H1 (cell line): ENCODE data around the gene SMCO1. TPM values are rescaled to one million over a fixed set of nuclear protein-coding genes. Genes with fewer than 3 reads are reported as not detected.

Experiments
- CTCF ChIA-PET: fragments of 300-600 bp; sonication (Branson Sonifier 250); formaldehyde crosslinking; loops from one replicate; lab custom pipeline; 2021; ENCODE audit not compliant: partially characterized antibody; lab: Charles Lee
- POLR2A ChIA-PET: fragments of 300-600 bp; sonication (Branson Sonifier 250); formaldehyde crosslinking; loops from one replicate; lab custom pipeline; 2021; ENCODE audit warnings: inconsistent platforms; ENCODE audit not compliant: partially characterized antibody; lab: Charles Lee
- DNase-seq, 2 experiments: peaks; one replicate each; pipeline versions ENCODE4 v3.0.0 to v3.0.0-alpha.2; 2010 to 2022; ENCODE audit warnings: low spot score in 2 of 2, low read depth in 1 of 2, mixed read lengths in 1 of 2
- FAIRE-seq: peaks from 2 replicates; lab custom pipeline; 2011; peaks lifted over from hg19 to GRCh38; lab: Jason Lieb, UNC
- H2AFZ ChIP-seq: 2 replicates; pipeline ENCODE4 v1.8.1; 2012; ENCODE audit warnings: low read length, inconsistent platforms
- H2AK5ac ChIP-seq: 2 replicates; pipeline ENCODE4 v1.6.1; 2013; ENCODE audit warnings: low read depth, low read length
- H2BK120ac ChIP-seq: replicated peaks from 2 replicates; pipeline ENCODE3; 2013; ENCODE audit warnings: low read depth, low read length, inconsistent platforms
- H2BK12ac ChIP-seq: 2 replicates; pipeline ENCODE4 v1.6.1; 2013; ENCODE audit warnings: low read depth, low read length
- H2BK15ac ChIP-seq: 2 replicates; pipeline ENCODE4 v1.6.1; 2013; ENCODE audit warnings: low read length
- H2BK20ac ChIP-seq: 2 replicates; pipeline ENCODE4 v1.6.1; 2013; ENCODE audit warnings: low read length
- H2BK5ac ChIP-seq: 2 replicates; pipeline ENCODE4 v1.6.1; 2013; ENCODE audit warnings: low read depth, low read length
- H3K14ac ChIP-seq: 2 replicates; pipeline ENCODE4 v1.6.1; 2013; ENCODE audit warnings: inconsistent platforms; ENCODE audit not compliant: insufficient read length
- H3K18ac ChIP-seq: 2 replicates; pipeline ENCODE4 v1.6.1; 2013; ENCODE audit warnings: low read length; ENCODE audit errors: extremely low read depth
- H3K23ac ChIP-seq: 2 replicates; pipeline ENCODE4 v1.6.1; 2013; ENCODE audit warnings: inconsistent platforms; ENCODE audit not compliant: insufficient read length
- H3K23me2 ChIP-seq: 2 replicates; pipeline ENCODE4 v1.6.1; 2013; ENCODE audit warnings: low read depth, low read length
- H3K27ac ChIP-seq: 2 replicates; pipeline ENCODE4 v1.6.1; 2011; ENCODE audit warnings: low read depth, low read length, inconsistent platforms
- H3K27me3 ChIP-seq, 4 experiments: replicated peaks in 1 of 4; 1 replicate in 1 of 4; 2 replicates in 3 of 4; pipeline versions ENCODE4 v1.6.1 to v1.8.1; 2011 to 2013; ENCODE audit warnings: low read length in 3 of 4, mild to moderate bottlenecking in 3 of 4, inconsistent platforms in 2 of 4, mixed read lengths in 2 of 4, moderate library complexity in 1 of 4; ENCODE audit not compliant: control insufficient read depth in 3 of 4, insufficient read depth in 3 of 4; ENCODE audit errors: extremely low read depth in 1 of 4
- H3K36me3 ChIP-seq, 4 experiments: 2 replicates each; pipeline versions ENCODE4 v1.6.1 to v1.8.1; 2011 to 2013; ENCODE audit warnings: mild to moderate bottlenecking in 4 of 4, low read length in 3 of 4, moderate library complexity in 2 of 4, control low read depth in 1 of 4, inconsistent platforms in 1 of 4; ENCODE audit not compliant: insufficient read depth in 4 of 4, control insufficient read depth in 2 of 4
- H3K4ac ChIP-seq: replicated peaks from 2 replicates; pipeline ENCODE3; 2013; ENCODE audit warnings: low read length, low read depth, mixed read lengths, inconsistent platforms; ENCODE audit not compliant: insufficient read length
- H3K4me1 ChIP-seq, 4 experiments: replicated peaks in 1 of 4; 1 replicate in 1 of 4; 2 replicates in 3 of 4; pipeline versions ENCODE4 v1.6.1 to v1.8.1; 2011 to 2013; ENCODE audit warnings: low read length in 3 of 4, inconsistent platforms in 2 of 4, mixed read lengths in 1 of 4; ENCODE audit not compliant: insufficient read depth in 4 of 4, control insufficient read depth in 3 of 4
- H3K4me2 ChIP-seq, 2 experiments: 2 replicates each; pipeline versions ENCODE4 v1.6.1 to v1.8.1; 2011 to 2013; ENCODE audit warnings: low read depth in 2 of 2, low read length in 2 of 2, control low read depth in 1 of 2, inconsistent platforms in 1 of 2, mild to moderate bottlenecking in 1 of 2; ENCODE audit not compliant: insufficient read depth in 1 of 2
- H3K4me3 ChIP-seq, 4 experiments: fragments of 200-600, 300-600 bp in 1 of 4; sonication (generic), shearing (Covaris generic), sonication (Bioruptor Twin) in 1 of 4; 2 replicates each; pipeline versions ENCODE4 v1.5.1 to v1.8.1; 2011 to 2016; ENCODE audit warnings: low read length in 4 of 4, low read depth in 3 of 4, control low read depth in 2 of 4, inconsistent platforms in 2 of 4, mild to moderate bottlenecking in 2 of 4, mixed read lengths in 1 of 4, moderate library complexity in 1 of 4; ENCODE audit not compliant: insufficient read depth in 2 of 4; ENCODE audit errors: extremely low read depth in 1 of 4
- H3K56ac ChIP-seq: replicated peaks from 2 replicates; pipeline ENCODE3; 2013; ENCODE audit warnings: low read depth, mild to moderate bottlenecking, mixed read lengths, low read length, inconsistent platforms; ENCODE audit not compliant: insufficient read length
- H3K79me1 ChIP-seq: 2 replicates; pipeline ENCODE4 v1.6.1; 2013; ENCODE audit warnings: low read depth, low read length, control low read depth
- H3K79me2 ChIP-seq, 2 experiments: 2 replicates each; pipeline versions ENCODE4 v1.6.1 to v1.8.1; 2012 to 2013; ENCODE audit warnings: low read length in 2 of 2, mild to moderate bottlenecking in 2 of 2, inconsistent platforms in 1 of 2; ENCODE audit not compliant: insufficient read depth in 2 of 2, control insufficient read depth in 1 of 2
- H3K9ac ChIP-seq, 4 experiments: replicated peaks in 1 of 4; 1 replicate in 1 of 4; 2 replicates in 3 of 4; pipeline versions ENCODE4 v1.6.1 to v1.8.1; 2011 to 2013; ENCODE audit warnings: low read depth in 3 of 4, low read length in 3 of 4, control low read depth in 2 of 4, mild to moderate bottlenecking in 2 of 4, moderate library complexity in 2 of 4, inconsistent platforms in 1 of 4; ENCODE audit errors: extremely low read depth in 1 of 4
- H3K9me3 ChIP-seq, 2 experiments: 2 replicates each; pipeline versions ENCODE4 v1.6.1 to v1.8.1; 2012 to 2013; ENCODE audit warnings: mild to moderate bottlenecking in 2 of 2, moderate library complexity in 2 of 2, control low read depth in 1 of 2, inconsistent platforms in 1 of 2, low read depth in 1 of 2, low read length in 1 of 2, mixed read lengths in 1 of 2; ENCODE audit not compliant: insufficient read depth in 2 of 2
- H4K20me1 ChIP-seq, 2 experiments: replicated peaks in 1 of 2; 2 replicates each; pipeline versions ENCODE3 to v1.8.1; 2011 to 2013; ENCODE audit warnings: inconsistent platforms in 2 of 2, low read length in 2 of 2, mild to moderate bottlenecking in 1 of 2; ENCODE audit not compliant: insufficient read depth in 2 of 2, control insufficient read depth in 1 of 2
- H4K5ac ChIP-seq: 2 replicates; pipeline ENCODE4 v1.6.1; 2013; ENCODE audit warnings: low read length, low read depth, mixed read lengths, inconsistent platforms; ENCODE audit not compliant: insufficient read length
- H4K8ac ChIP-seq: 2 replicates; pipeline ENCODE4 v1.8.0; 2013; ENCODE audit warnings: mild to moderate bottlenecking, moderate library complexity, low read length, inconsistent platforms; ENCODE audit not compliant: insufficient read depth; ENCODE audit errors: extremely low read depth
- H4K91ac ChIP-seq: replicated peaks from 2 replicates; pipeline ENCODE3; 2013; ENCODE audit warnings: low read length, mixed read lengths, inconsistent platforms; ENCODE audit not compliant: insufficient read length
- CBX5 ChIP-seq: fragments of 300-800, 300-1000 bp; sonication (generic); IDR thresholded peaks from 2 replicates; pipeline ENCODE4 v1.7.1; 2016; ENCODE audit warnings: antibody characterized with exemption, low read length, low read depth
- CBX8 ChIP-seq: fragments of 300-800, 300-1000 bp; sonication (generic); IDR thresholded peaks from 2 replicates; pipeline ENCODE4 v1.7.1; 2016; ENCODE audit warnings: low read depth, low read length, borderline replicate concordance
- E2F6 ChIP-seq: IDR thresholded peaks from 2 replicates; pipeline ENCODE4 v1.6.1; 2012; ENCODE audit warnings: inconsistent platforms
- EZH2 ChIP-seq: fragments of 200-600 bp; sonication (generic); IDR thresholded peaks from 2 replicates; pipeline ENCODE4 v1.7.1; 2012; ENCODE audit warnings: low read depth, mild to moderate bottlenecking, moderate library complexity, low read length, inconsistent platforms; ENCODE audit not compliant: severe bottlenecking
- HDAC2 ChIP-seq, 2 experiments: fragments of 300-600 bp in 1 of 2; sonication (generic) in 1 of 2; IDR thresholded peaks; 2 replicates each; pipeline ENCODE4 v1.6.1; 2011 to 2012; ENCODE audit warnings: low read depth in 2 of 2, low read length in 2 of 2, mild to moderate bottlenecking in 2 of 2, moderate library complexity in 2 of 2, borderline replicate concordance in 1 of 2, inconsistent platforms in 1 of 2
- JUND ChIP-seq: IDR thresholded peaks from 2 replicates; pipeline ENCODE4 v1.6.1; 2011; ENCODE audit warnings: mild to moderate bottlenecking, improper control_type of control experiment, low read length
- KDM4A ChIP-seq: IDR thresholded peaks from one replicate; pipeline ENCODE4 v1.7.1; 2012; ENCODE audit warnings: low read depth, mild to moderate bottlenecking, moderate library complexity, low read length, inconsistent platforms; ENCODE audit not compliant: severe bottlenecking
- MAFK ChIP-seq: IDR thresholded peaks from 2 replicates; pipeline ENCODE4 v1.6.1; 2012; ENCODE audit warnings: low read depth, mild to moderate bottlenecking, improper control_type of control experiment, low read length
- SIN3A ChIP-seq, 2 experiments: IDR thresholded peaks in 1 of 2; conservative IDR thresholded peaks in 1 of 2; 2 replicates each; pipeline ENCODE4 v1.6.1; 2011 to 2012; ENCODE audit warnings: low read length in 2 of 2, improper control_type of control experiment in 1 of 2, low read depth in 1 of 2, mild to moderate bottlenecking in 1 of 2
- SIRT6 ChIP-seq: IDR thresholded peaks from one replicate; pipeline ENCODE4 v1.7.1; 2012; ENCODE audit warnings: low read length, inconsistent platforms
- SRF ChIP-seq: IDR thresholded peaks from 2 replicates; pipeline ENCODE4 v1.6.1; 2011; ENCODE audit warnings: mild to moderate bottlenecking, low read depth, low read length, moderate library complexity
- TAF1 ChIP-seq: IDR thresholded peaks from 2 replicates; pipeline ENCODE4 v1.6.1; 2011; ENCODE audit warnings: mild to moderate bottlenecking, low read depth, low read length
- TAF7 ChIP-seq: optimal IDR thresholded peaks from 2 replicates; pipeline ENCODE3; 2011; ENCODE audit warnings: low read depth, mild to moderate bottlenecking, inconsistent platforms, low read length, moderate library complexity, borderline replicate concordance
- WGBS, 2 experiments: shearing (Covaris generic) in 1 of 2; methylation state at CpG; one replicate each; pipeline versions ENCODE4 v1.1.6 to v1.1.7; 2013 to 2015; ENCODE audit warnings: low lambda C conversion rate in 2 of 2, mixed read lengths in 2 of 2, inconsistent platforms in 1 of 2, low coverage in 1 of 2, missing lambda C conversion rate in 1 of 2; ENCODE audit not compliant: insufficient replicate concordance in 2 of 2, insufficient coverage in 1 of 2, insufficient read length in 1 of 2; ENCODE audit errors: extremely low coverage in 1 of 2, missing lambda C conversion rate in 1 of 2; 5-methylcytosine and 5-hydroxymethylcytosine counted together
- polyA plus RNA-seq, 7 experiments: library from polyadenylated mRNA; depleted of rRNA in 3 of 7; stranded (reverse) in 5 of 7; unstranded in 2 of 7; fragments of >200 nt in 5 of 7; fragments of 200-250 nt in 2 of 7; gene quantifications; 1 replicate in 5 of 7; 2 replicates in 1 of 7; 4 replicates in 1 of 7; pipeline versions ENCODE4 v1.2.1 to v1.2.3, GENCODE V29; 2011 to 2013; ENCODE audit warnings: missing spikeins in 2 of 7, mixed read lengths in 2 of 7
- total RNA-seq: library from RNA; stranded (reverse); fragmentation: NEBNext Ultra II Directional; extraction: Animal tissue kit (Norgen Biotek cat#: 25700); gene quantifications from 2 replicates; pipeline ENCODE4 v1.2.1, GENCODE V29; 2021

The SMCO1 gene
- total and polyA plus RNA-seq, 2 of the 8 experiments (the other 6 are each of a cell fraction or from before 2014, with no cell fraction given): 0.03 TPM; not detected in 1

- H3K9ac ChIP-seq: no peak overlapping the region
- no peak overlapping the region for H4K91ac ChIP-seq
- H2BK20ac ChIP-seq: no peak overlapping the region
- WGBS, 2 experiments: 87% methylated on average over 2 of the region's 2 CpGs; no CpG with 5 or more reads in 1 of the 2 experiments
- no peak overlapping the region for H3K4me3 ChIP-seq
- peaks cover 17 to 39% (median 30%) of the 10 kb centered on the region in 4 experiments for H3K36me3 ChIP-seq
- no peak overlapping the region for H2BK12ac ChIP-seq
- FAIRE-seq (no peak), DNase-seq (no peak)
- no peak overlapping the region for H2BK15ac ChIP-seq
- H3K4ac ChIP-seq: no peak overlapping the region
- H3K18ac ChIP-seq: no peak overlapping the region
- H2BK5ac ChIP-seq: no peak overlapping the region
- H3K23me2 ChIP-seq: no peaks in the 10 kb centered on the region
- no peak overlapping the region for H3K23ac ChIP-seq
- no peaks in the 10 kb centered on the region for H3K79me2 ChIP-seq
- no peak overlapping the region for H3K27ac ChIP-seq
- H3K4me1 ChIP-seq: no peaks in the 10 kb centered on the region
- no peak overlapping the region for H2AFZ ChIP-seq
- no peak overlapping the region for H2BK120ac ChIP-seq
- no peak overlapping the region for H3K14ac ChIP-seq
- no peaks in the 10 kb centered on the region for H3K9me3 ChIP-seq
- H2AK5ac ChIP-seq: no peak overlapping the region
- H4K8ac ChIP-seq: no peak overlapping the region
- ChIA-PET CTCF (interaction anchor here (0.8 kb wide), 1 partner anchor 20 kb away, joined by 3 read pairs; no protein-coding TSS in a partner anchor), POLR2A (no interaction called here)
- no peak overlapping the region for H4K5ac ChIP-seq
- H3K79me1 ChIP-seq: no peaks in the 10 kb centered on the region
- no peak overlapping the region for H3K4me2 ChIP-seq
- peaks cover 0 to 3% of the 10 kb centered on the region in 2 experiments for H4K20me1 ChIP-seq
- H3K27me3 ChIP-seq: no peaks in the 10 kb centered on the region
- no peak overlapping the region for H3K56ac ChIP-seq
- TF ChIP-seq SIRT6 (no peak), E2F6 (no peak), CBX8 (no peak), MAFK (no peak), JUND (no peak), TAF7 (no peak), EZH2 (no peak), KDM4A (no peak), TAF1 (no peak), CBX5 (no peak), SIN3A (conservative IDR thresholded peaks at IDR 0.05 in 1 of 2, IDR thresholded peaks at IDR 0.05 in 1 of 2; ENCODE audit: low read depth in 1 of 2, low read length in 2 of 2) (no peak), SRF (no peak), HDAC2 (IDR thresholded peaks at IDR 0.05; ENCODE audit: borderline replicate concordance in 1 of 2, low read depth in 2 of 2, low read length in 2 of 2) (no peak)
Measured at GRCh38 chr3:196471551-196471950, 43.6 kb downstream of the SMCO1 start.
